ENCODE results near the gene ZMYND10.

ZMYND10 gene

GRCh38 chr3:50345008-50345407, 524 bp downstream of the ZMYND10 start:
- no peak for DNase-seq (ENCODE audit: low spot score)

GRCh38 chr3:50342813-50343633, 2.5 kb downstream of the ZMYND10 start:
- DNase-seq (ENCODE audit: low spot score), result no peak

- DNase-seq (ENCODE audit: low spot score), result no peak
Observed at GRCh38 chr3:50341996-50342650, 3.4 kb downstream of the ZMYND10 start.

GRCh38 chr3:50341537-50341936, 4.0 kb downstream of the ZMYND10 start:
- DNase-seq (ENCODE audit: low spot score), result no peak

DNA sequence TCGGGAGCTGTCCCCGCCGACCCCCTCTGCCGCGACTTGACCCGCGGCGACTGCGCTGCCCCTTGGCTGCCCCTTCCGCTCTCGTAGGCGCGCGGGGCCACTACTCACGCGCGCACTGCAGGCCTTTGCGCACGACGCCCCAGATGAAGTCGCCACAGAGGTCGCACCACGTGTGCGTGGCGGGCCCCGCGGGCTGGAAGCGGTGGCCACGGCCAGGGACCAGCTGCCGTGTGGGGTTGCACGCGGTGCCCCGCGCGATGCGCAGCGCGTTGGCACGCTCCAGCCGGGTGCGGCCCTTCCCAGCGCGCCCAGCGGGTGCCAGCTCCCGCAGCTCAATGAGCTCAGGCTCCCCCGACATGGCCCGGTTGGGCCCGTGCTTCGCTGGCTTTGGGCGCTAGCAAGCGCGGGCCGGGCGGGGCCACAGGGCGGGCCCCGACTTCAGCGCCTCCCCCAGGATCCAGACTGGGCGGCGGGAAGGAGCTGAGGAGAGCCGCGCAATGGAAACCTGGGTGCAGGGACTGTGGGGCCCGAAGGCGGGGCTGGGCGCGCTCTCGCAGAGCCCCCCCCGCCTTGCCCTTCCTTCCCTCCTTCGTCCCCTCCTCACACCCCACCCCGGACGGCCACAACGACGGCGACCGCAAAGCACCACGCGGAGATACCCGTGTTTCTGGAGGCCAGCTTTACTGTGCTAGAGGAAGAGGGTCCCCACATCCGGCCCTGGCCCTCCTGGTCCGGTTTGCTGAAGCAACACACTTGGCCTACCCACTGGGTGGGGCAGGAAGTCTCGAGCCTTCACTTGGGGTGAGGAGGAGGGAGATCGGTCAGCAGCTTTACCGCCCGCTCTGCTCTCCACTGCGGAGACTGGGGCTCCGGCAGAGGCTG, 4.8 kb downstream of the ZMYND10 start, which contains the start of gene RASSF1:
RASSF1 (minus strand) TSS at position 389 of the 882 bp plus-strand sequence; CDS start at position 358, 31 bp downstream.
- peak; percentile 86 for DNase-seq (ENCODE audit: low spot score)

- DNase-seq (ENCODE audit: low spot score), result no peak
Observed at GRCh38 chr3:50340147-50340447, 5.4 kb downstream of the ZMYND10 start.

- DNase-seq (ENCODE audit: low spot score), result no peak
Observed at GRCh38 chr3:50339485-50340146, 5.9 kb downstream of the ZMYND10 start.

GRCh38 chr3:50338965-50339364, 6.6 kb downstream of the ZMYND10 start:
- DNase-seq (ENCODE audit: low spot score), result no peak

- DNase-seq (ENCODE audit: low spot score), result peak; percentile 99
Observed at GRCh38 chr3:50337175-50337861, 8.2 kb downstream of the ZMYND10 start.

DNA sequence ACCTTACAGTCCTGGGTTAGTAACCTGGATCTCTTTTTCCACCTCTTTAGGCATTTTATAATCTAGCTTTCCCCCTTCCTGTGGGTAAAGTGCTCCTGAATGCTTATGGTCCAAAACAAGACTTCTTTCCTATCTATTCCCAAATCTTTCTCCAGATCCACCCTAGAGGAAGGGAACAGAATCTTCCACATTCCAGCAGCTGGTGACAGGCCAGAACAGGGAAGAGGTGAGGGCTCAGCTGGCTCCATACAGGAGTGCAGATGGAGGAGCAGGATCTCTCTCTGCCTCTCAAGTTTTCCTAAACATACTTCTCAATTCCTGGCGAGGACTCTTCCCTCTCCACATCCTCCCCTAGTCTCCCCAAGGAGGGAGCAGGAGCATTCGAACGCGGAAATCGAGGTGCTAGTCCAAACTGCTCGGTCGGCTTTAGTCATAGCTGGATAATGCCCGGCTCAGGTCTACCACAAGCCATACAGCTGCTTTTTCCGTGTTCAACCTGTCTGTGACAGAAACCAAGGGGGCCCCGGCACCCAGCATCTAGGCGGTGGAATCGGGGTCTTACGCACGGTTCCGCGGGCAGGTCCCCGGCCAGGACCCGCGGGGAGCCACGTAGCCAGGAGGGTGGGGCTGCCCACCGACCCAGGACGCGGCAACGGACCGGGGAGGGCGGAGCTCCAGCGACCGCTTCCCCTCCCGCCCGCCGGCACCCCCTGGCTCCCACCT, 8.9 kb downstream of the ZMYND10 start:
- no peak for DNase-seq (ENCODE audit: low spot score)

DNA sequence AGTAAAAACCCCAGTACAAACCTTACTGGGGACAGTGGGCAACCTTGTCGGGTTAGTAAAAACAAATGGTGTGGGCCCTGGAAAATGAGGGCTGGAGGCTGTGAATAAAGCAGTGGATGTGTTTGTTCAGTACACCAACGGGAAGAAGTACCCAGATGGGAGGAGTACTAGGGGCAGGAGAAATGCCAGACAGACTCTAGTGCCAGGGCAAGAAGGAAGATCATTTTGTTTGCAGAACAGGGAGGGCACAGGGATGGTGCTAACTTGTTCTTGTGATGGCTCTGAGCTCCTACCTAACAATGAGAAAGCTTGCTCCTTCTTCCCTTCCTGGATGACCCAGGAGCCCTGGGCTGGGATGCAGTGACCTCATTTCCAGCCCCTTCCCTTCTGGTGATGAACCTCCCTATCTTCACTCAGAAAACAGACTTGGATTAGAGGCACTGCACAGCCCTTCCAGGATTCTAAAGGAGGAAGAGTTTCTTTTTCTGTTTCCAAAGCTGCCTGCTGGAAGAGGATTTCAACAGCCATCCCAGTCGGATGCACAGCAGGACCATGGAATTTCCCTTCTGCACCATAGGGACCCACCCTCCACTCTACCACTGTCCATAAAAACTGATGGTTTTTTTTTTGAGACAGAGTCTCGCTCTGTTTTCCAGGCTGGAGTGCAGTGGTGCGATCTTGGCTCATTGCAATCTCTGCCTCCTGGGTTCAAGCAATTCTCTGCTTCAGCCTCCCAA, 11.0 kb downstream of the ZMYND10 start:
- no peak for DNase-seq (ENCODE audit: low spot score)

DNA sequence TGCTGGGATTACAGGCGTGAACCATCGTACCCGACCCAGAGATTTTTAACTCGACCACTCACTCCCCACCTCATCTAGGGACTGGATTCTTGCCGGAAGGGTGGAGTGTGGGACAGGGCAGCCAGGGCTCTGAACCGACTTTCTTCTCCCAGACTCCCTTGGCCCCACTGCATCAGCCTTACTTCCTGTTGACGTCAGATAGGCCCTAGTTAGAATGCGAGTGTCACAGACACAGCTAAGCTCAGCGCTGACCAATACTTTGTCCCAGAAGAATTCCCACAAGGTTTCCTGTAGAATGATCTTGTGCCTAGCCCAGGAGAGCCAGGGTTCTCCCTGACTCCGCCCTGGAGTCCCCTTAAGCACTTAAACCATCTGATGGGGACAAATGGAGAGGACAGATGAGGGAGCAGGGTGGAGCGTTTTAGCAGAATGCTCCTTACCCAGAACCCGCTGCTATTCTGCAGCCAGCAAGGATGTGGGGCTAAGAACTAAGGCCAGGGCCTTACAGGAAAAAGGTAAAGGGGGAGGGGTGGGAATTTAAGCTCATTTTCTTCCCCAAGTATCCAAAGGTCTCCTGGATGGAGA, 11.7 kb downstream of the ZMYND10 start:
- DNase-seq (ENCODE audit: low spot score), result no peak

GRCh38 chr3:50331364-50331907, 14.1 kb downstream of the ZMYND10 start:
- DNase-seq (ENCODE audit: low spot score), result no peak

DNA sequence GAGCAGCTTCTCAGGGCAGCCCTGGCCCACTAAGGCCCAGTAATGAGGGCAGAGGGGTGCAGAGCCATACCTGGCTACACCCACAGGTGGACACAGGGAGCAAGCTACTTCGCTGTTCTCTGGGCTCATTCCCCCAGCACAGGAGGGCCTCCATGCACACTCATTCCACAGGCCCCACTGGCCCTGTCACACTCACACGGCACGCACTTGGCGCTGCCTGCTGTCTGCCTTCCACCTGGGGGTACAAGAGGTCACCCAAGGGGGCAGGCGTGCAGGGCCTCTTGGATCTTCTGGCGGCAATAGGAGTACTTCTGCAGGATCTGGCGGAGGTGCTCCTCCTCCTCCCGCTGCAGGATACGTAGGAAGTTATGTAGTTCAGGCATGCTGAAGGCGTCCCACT, 15.2 kb downstream of the ZMYND10 start:
- no peak for DNase-seq (ENCODE audit: low spot score)

DNA sequence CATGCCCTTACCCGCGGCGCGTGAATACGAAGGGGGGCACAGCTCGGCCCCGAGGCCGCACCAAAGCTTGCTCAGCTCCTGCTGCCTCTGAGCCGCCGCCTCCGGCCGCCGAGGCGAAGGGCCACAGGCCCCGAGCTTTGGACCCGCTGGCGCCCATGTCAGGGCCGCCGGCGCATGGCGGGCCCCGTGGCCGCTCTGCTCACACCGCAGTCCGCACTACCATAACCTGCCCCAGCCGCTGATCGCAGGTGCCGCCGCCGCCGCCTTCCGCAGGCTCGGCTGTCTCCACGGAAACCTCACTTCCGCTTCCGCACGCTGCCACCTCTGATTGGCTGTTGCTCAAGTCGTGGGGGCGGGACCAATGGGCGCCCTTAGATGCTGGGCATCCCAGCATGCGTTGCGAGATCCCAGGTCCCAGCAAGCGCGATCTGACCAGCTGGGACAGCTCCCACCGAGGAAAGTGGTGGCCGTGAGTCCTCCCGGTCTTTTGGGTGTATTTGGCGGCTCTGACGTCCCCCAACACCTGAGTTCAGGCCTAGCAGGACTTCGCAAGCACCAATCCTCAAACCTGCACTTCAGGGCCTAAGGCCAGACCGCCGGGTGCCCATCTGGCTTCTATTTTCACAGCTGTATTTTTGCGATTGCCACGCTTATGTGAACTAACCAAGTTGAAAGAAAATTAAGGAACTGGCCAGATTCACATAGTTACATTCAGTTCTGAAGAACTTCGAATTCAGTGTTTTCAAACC, 17.4 kb downstream of the ZMYND10 start, which contains the start of gene TUSC2:
TUSC2 (minus strand) TSS at position 281 of the 749 bp plus-strand sequence; CDS start at position 157, 124 bp downstream.
- peak; percentile 95 for DNase-seq (ENCODE audit: low spot score)

GRCh38 chr3:50327129-50327528, 18.4 kb downstream of the ZMYND10 start:
- no peak for DNase-seq (ENCODE audit: low spot score)

GRCh38 chr3:50326182-50326541, 19.4 kb downstream of the ZMYND10 start:
- DNase-seq (ENCODE audit: low spot score), result no peak

DNA sequence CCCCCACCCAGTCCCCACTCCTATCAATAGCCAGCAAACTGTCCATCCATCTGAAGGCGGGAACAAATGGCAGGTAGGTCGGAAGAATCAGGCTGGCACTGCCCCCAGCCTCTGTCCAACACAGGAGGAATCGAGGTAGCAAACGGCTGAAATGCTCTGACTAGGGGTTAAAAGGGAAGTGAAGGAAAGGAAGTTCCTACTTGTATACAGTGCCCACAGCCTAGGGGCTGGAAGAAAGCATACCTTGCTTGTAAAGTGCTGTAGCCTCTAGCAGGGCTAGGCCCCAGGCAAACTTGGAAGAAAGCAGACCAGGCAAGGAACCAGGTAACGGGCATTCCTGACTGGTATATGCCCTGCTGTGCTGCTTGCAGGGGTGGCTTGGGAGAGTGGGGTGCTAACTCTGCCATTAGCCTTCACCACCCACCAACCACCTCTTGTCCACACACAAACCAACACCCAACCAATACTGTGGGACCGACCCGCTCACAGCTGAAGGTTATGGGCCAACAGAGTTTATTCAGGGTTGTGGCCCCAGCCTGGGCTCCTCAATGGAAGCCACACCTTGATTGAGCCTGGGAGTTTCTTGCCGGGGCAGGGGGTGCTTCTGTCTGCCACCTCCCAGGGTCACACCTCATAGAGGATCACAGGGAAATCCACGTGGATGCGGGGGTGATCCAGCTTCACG, 19.9 kb downstream of the ZMYND10 start:
- no peak for DNase-seq (ENCODE audit: low spot score)

All from left forelimb (tissue), 1 donor.